ENCODE measurements around the gene MLH1.

MLH1 gene

DNA sequence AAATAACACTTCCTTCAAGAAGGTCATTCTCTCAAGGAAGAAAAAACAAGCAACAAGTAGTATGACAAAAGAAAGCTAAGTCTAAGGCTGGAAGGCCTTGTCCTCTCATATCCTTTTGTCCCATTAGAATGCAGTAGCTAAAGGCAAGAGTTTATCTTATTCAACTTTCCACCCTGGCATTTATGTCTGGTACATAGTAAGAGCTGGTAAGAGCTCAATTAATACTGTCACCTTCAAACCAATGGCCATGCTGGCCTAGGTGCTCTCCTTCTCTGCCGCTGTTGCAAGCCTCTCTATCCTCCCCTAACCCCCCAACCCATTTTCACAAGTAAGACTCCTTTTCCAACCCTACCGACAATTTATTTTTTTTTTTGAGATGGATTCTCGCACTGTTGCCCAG lies 99.2 kb downstream of the MLH1 start:
- no peak for DNase-seq (ENCODE audit: low read depth, low spot score)

GRCh38 chr3:37093481-37093880 lies 100.2 kb downstream of the MLH1 start:
- no peak for DNase-seq (ENCODE audit: low read depth, low spot score)

- no peak for DNase-seq (ENCODE audit: low read depth, low spot score)
Observed at GRCh38 chr3:37094636-37095035, 101.3 kb downstream of the MLH1 start.

GRCh38 chr3:37096288-37096687 lies 103.0 kb downstream of the MLH1 start:
- DNase-seq (ENCODE audit: low read depth, low spot score): no peak

- no peak for DNase-seq (ENCODE audit: low read depth, low spot score)
Observed at GRCh38 chr3:37096975-37097374, 103.7 kb downstream of the MLH1 start.

DNA sequence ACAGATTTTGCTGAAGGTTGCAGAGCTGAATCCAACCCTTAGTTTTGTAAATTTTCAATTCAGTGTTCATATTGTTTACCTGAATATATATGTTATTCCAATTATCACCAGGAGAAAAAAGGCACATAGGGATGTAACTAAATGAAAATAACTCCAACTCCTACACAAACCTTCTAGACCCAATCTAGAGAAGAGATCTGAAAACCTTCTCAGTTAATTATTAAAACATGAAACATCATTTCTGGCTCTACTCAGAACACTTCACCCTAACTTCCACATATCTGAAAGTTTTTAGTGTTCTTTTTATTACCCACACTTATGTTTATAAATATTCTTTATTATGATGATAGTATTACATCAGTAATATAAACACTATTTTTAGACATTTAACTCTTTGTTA lies 104.5 kb downstream of the MLH1 start:
- DNase-seq (ENCODE audit: low read depth, low spot score): no peak

DNA sequence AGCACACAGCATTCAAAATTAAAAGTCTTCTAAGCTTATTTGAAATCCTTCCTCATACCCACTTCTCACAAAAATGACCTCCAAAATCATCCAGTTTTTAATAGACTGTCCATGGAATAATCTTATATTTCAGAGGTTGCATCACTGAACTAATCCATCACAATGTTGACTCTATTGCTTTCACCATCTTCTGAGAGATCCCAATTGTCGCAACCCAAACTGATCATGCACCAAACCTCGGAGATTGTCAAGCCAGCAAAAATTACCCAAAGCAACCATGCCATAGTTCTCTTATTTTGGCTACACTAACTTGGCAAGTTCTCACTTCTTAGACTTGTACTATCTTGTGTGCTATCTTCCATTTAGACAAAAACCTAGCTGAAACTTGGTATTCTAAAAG lies 105.6 kb downstream of the MLH1 start:
- no peak for DNase-seq (ENCODE audit: low read depth, low spot score)

DNA sequence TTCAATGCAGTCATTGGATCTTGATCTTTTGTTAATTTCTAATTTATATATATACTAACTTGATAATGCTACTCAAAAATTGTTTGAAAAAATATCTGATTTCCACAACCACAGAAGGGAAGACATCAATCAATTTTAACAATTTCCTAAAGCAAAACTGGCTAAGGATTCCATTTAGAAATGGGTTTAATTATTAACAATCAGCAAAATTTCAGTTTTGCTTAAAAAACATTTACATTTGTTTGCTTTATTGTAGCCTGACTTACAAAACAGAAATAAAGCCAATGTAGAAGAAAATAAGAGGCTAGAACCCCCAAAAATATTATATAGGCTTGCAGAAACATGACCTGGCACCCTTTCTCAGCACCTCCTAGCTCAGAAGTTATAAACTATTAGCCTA lies 106.2 kb downstream of the MLH1 start:
- no peak for DNase-seq (ENCODE audit: low read depth, low spot score)

DNA sequence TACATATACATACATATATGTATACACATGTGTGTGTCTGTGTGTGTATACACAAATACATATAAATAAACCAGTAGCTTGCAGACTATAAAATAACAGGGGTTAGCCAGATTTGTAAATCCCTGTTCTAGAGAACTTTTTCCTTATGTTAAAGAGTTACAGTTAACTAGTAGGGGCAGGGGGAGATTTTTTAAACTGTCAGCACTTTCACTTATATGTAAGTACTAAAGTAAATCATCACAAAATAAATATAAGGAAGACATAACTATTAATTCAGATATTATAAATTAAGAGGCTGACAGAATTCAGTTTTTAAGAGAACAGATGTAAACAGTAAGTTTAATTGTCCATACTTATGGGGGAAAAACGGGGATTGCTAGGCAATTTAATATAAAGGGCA lies 107.1 kb downstream of the MLH1 start:
- DNase-seq (ENCODE audit: low read depth, low spot score): no peak
